Osteoblast (primary cell): Measurements from ENCODE around the gene TDG. TPM values are rescaled to one million over a fixed set of nuclear protein-coding genes. Genes with fewer than 3 reads are reported as not detected.

Experiments used
- DNase-seq: peaks from one replicate; pipeline ENCODE4 v3.0.0; 2011; ENCODE audit warnings: low spot score, mixed read lengths; ENCODE audit not compliant: insufficient read length; ENCODE audit errors: missing footprints
- H2AFZ ChIP-seq: 2 replicates; pipeline ENCODE4 v1.6.0; 2011; ENCODE audit warnings: mild to moderate bottlenecking, low read length
- H3K27ac ChIP-seq: 2 replicates; pipeline ENCODE4 v1.5.1; 2011; ENCODE audit warnings: mild to moderate bottlenecking, low read depth, low read length, moderate library complexity
- H3K27me3 ChIP-seq: 2 replicates; pipeline ENCODE4 v1.6.0; 2012; ENCODE audit warnings: mild to moderate bottlenecking, control low read depth, inconsistent platforms, low read length, moderate library complexity; ENCODE audit not compliant: insufficient read depth
- H3K36me3 ChIP-seq: 2 replicates; pipeline ENCODE4 v1.5.1; 2011; ENCODE audit warnings: mild to moderate bottlenecking, low read length, control low read depth, moderate library complexity; ENCODE audit not compliant: insufficient read depth
- H3K4me1 ChIP-seq: 2 replicates; pipeline ENCODE4 v1.5.1; 2011; ENCODE audit warnings: mild to moderate bottlenecking, low read length, control low read depth, moderate library complexity; ENCODE audit not compliant: insufficient read depth
- H3K4me2 ChIP-seq: 2 replicates; pipeline ENCODE4 v1.6.0; 2011; ENCODE audit warnings: mild to moderate bottlenecking, low read length; ENCODE audit not compliant: insufficient read depth
- H3K4me3 ChIP-seq: fragments of 200-600 bp; sonication (generic); 3 replicates; pipeline ENCODE4 v1.5.1; 2012; ENCODE audit warnings: mild to moderate bottlenecking, low read length, inconsistent platforms; ENCODE audit not compliant: insufficient read depth
- H3K79me2 ChIP-seq: 2 replicates; pipeline ENCODE4 v1.6.0; 2012; ENCODE audit warnings: mild to moderate bottlenecking, low read length, control low read depth, inconsistent platforms; ENCODE audit not compliant: insufficient read depth
- H3K9me3 ChIP-seq: 2 replicates; pipeline ENCODE4 v1.5.1; 2011; ENCODE audit warnings: low read depth, low read length, control low read depth
- H4K20me1 ChIP-seq: 2 replicates; pipeline ENCODE4 v1.6.0; 2012; ENCODE audit warnings: mild to moderate bottlenecking, low read length, control low read depth; ENCODE audit not compliant: insufficient read depth
- total RNA-seq: library from RNA; depleted of rRNA; stranded (reverse); fragments of >200 nt; gene quantifications from 2 replicates; pipeline ENCODE4 v1.2.3, GENCODE V29; 2012
- TF ChIP-seq, protein P1 (sequence below): IDR thresholded peaks from 2 replicates; pipeline ENCODE4 v1.5.1; 2011; ENCODE audit warnings: mild to moderate bottlenecking, low read depth, low read length, moderate library complexity; ENCODE audit errors: extremely low read depth

The TDG gene
- total RNA-seq, 1 donor = 23.2 TPM

DNA sequence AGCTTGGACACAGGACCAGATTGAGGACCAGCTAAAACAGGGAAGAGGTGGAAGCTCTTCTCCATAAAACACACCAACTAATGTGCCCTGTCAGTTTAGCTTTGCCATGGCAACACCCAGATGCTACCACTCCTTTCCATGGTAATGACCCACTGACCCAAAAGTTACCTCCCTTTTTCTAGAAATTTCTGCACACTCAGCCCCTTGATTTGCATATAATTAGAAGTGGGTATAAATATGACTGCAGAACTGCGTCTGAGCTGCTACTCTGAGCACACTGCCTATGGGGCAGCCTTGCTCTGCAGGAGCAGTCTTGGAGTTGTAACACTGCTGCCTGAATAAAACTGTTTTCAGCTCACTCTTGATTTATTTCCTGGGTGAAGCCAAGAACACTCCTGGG lies 3.2 kb upstream of the TDG start:
- Histone ChIP-seq H3K79me2 (peaks cover 38% of the 10 kb centered on the region), H3K9me3 (no peaks in the 10 kb centered on the region), H2AFZ (no peak overlapping the region), H3K36me3 (no peaks in the 10 kb centered on the region), H3K27ac (no peak overlapping the region), H3K4me3 (no peak overlapping the region), H3K4me1 (peaks cover 19% of the 10 kb centered on the region), H3K4me2 (no peak overlapping the region), H4K20me1 (no peaks in the 10 kb centered on the region), H3K27me3 (no peaks in the 10 kb centered on the region)
- DNase-seq = no peak
- TF ChIP-seq, protein P1, sequence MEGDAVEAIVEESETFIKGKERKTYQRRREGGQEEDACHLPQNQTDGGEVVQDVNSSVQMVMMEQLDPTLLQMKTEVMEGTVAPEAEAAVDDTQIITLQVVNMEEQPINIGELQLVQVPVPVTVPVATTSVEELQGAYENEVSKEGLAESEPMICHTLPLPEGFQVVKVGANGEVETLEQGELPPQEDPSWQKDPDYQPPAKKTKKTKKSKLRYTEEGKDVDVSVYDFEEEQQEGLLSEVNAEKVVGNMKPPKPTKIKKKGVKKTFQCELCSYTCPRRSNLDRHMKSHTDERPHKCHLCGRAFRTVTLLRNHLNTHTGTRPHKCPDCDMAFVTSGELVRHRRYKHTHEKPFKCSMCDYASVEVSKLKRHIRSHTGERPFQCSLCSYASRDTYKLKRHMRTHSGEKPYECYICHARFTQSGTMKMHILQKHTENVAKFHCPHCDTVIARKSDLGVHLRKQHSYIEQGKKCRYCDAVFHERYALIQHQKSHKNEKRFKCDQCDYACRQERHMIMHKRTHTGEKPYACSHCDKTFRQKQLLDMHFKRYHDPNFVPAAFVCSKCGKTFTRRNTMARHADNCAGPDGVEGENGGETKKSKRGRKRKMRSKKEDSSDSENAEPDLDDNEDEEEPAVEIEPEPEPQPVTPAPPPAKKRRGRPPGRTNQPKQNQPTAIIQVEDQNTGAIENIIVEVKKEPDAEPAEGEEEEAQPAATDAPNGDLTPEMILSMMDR = no peak

DNA sequence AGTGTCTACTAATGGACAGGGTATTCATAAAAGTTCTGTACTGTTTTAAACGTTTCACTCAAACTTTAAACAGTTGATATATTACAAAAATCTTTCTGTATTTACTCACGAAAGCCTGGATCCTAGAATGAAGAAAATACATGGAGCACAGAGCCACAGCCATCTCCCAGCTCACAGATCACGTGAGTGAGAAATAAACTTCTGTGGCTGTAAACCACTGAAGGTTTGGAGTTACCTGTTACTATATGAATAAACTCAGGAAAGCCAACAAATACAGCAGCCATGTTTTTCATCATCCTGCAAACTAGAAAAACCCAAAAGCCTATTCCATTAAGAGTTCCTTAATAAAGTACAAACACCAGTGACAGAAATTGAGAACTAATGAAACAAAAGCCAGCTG lies 867 bp upstream of the TDG start:
- Histone ChIP-seq H3K4me3 (peak overlapping the region; percentile 80), H3K79me2 (peaks cover 61% of the 10 kb centered on the region), H4K20me1 (peaks cover 11% of the 10 kb centered on the region), H3K27me3 (no peaks in the 10 kb centered on the region), H2AFZ (peak overlapping the region; percentile 79), H3K27ac (peak overlapping the region; percentile 93), H3K36me3 (peaks cover 9% of the 10 kb centered on the region), H3K4me2 (peak overlapping the region; percentile 90), H3K4me1 (peaks cover 30% of the 10 kb centered on the region), H3K9me3 (no peaks in the 10 kb centered on the region)
- TF ChIP-seq, protein P1 = no peak
- DNase-seq = no peak

DNA sequence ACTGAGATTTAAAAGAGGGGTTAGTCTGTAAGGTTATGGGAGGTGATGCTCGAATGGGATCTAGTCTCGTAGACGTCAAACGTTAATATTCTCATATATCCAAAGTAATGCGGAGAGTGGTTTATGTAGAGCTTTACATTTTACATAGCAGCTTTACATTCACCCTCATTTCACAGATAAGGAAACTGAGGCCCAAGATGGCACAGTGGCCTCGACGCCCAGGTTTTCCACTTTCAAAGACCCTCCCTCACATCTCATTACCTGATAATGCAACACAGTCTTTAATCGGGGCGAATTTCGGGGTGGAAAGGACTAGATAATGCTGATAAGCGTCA lies 450 bp upstream of the TDG start:
- Histone ChIP-seq H3K36me3 (peaks cover 11% of the 10 kb centered on the region), H4K20me1 (peaks cover 12% of the 10 kb centered on the region), H3K4me2 (peak overlapping the region; percentile 90), H3K27me3 (no peaks in the 10 kb centered on the region), H3K27ac (peak overlapping the region; percentile 93), H3K4me1 (peaks cover 34% of the 10 kb centered on the region), H3K79me2 (peaks cover 65% of the 10 kb centered on the region), H2AFZ (peak overlapping the region; percentile 79), H3K9me3 (no peaks in the 10 kb centered on the region), H3K4me3 (peak overlapping the region; percentile 80)
- TF ChIP-seq, protein P1 = no peak
- no peak for DNase-seq

DNA sequence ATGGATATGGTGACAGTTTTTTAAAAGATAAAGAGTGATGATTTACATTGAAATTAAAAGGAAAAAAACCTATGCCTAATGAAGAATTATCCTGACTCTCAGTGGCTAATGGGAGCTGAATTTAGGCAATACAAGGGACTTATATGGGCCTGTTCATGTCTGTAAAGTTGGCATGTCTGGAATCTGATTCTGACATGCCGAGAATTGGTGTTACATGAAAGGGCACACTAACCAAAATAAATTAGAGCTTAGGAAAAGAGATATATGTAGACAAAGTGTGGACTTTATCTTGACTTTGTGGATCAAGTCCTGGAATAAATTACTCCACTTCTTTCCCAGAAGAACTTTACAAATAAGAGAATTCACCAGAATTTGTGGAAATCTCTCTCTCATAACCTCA lies 1.1 kb downstream of the TDG start:
- H3K79me2 ChIP-seq = peaks cover 80% of the 10 kb centered on the region
- DNase-seq = peak; percentile 66
- no peaks in the 10 kb centered on the region for H3K27me3 ChIP-seq
- peak overlapping the region; percentile 80 for H3K4me3 ChIP-seq
- peak overlapping the region; percentile 90 for H3K4me2 ChIP-seq
- TF ChIP-seq, protein P1 = no peak
- peaks cover 20% of the 10 kb centered on the region for H4K20me1 ChIP-seq
- peaks cover 12% of the 10 kb centered on the region for H3K36me3 ChIP-seq
- peak overlapping the region; percentile 93 for H3K27ac ChIP-seq
- no peak overlapping the region for H2AFZ ChIP-seq
- peaks cover 34% of the 10 kb centered on the region for H3K4me1 ChIP-seq
- H3K9me3 ChIP-seq = no peaks in the 10 kb centered on the region
